GM12873 (cell line): ENCODE results near the gene SPEN.

Source experiments
- CTCF ChIP-seq: IDR thresholded peaks from 2 replicates; pipeline ENCODE4 v1.5.1; 2012; ENCODE audit warnings: low read depth, mild to moderate bottlenecking, moderate library complexity, low read length, control low read depth; ENCODE audit not compliant: insufficient read depth; ENCODE audit errors: missing control alignments

SPEN gene

GRCh38 chr1:15952317-15953258 lies 105.1 kb downstream of the SPEN start:
- TF ChIP-seq CTCF = no peak

- no peak for TF ChIP-seq CTCF
Measured at GRCh38 chr1:15953294-15953771, 105.8 kb downstream of the SPEN start.

GRCh38 chr1:15953791-15954241 lies 106.3 kb downstream of the SPEN start:
- TF ChIP-seq CTCF = no peak

GRCh38 chr1:15954316-15954715 lies 106.8 kb downstream of the SPEN start:
- no peak for TF ChIP-seq CTCF

GRCh38 chr1:15955552-15955951 lies 108.0 kb downstream of the SPEN start:
- TF ChIP-seq CTCF = no peak

- TF ChIP-seq CTCF = no peak
Measured at GRCh38 chr1:15956150-15956549, 108.6 kb downstream of the SPEN start.

- TF ChIP-seq CTCF = no peak
Measured at GRCh38 chr1:15957221-15958095, 110.0 kb downstream of the SPEN start.
